IPS-15b (cell line): ENCODE measurements around the gene CDC45.

ENCODE experiments used
- H3K27me3 ChIP-seq: one replicate; pipeline ENCODE4 v1.6.1; 2013; ENCODE audit warnings: low read length; ENCODE audit not compliant: control insufficient read depth, insufficient read depth
- H3K36me3 ChIP-seq: one replicate; pipeline ENCODE4 v1.6.1; 2013; ENCODE audit warnings: low read length; ENCODE audit not compliant: control insufficient read depth, insufficient read depth
- H3K4me1 ChIP-seq: one replicate; pipeline ENCODE4 v1.6.1; 2013; ENCODE audit warnings: mild to moderate bottlenecking, low read length; ENCODE audit not compliant: control insufficient read depth, insufficient read depth
- H3K4me3 ChIP-seq: one replicate; pipeline ENCODE4 v1.5.1; 2013; ENCODE audit warnings: low read depth, low read length
- H3K9ac ChIP-seq: one replicate; pipeline ENCODE4 v1.6.1; 2013; ENCODE audit warnings: low read depth, mild to moderate bottlenecking, low read length
- H3K9me3 ChIP-seq: one replicate; pipeline ENCODE4 v1.6.1; 2013; ENCODE audit warnings: mild to moderate bottlenecking, low read length; ENCODE audit not compliant: control insufficient read depth, insufficient read depth

CDC45 gene

DNA sequence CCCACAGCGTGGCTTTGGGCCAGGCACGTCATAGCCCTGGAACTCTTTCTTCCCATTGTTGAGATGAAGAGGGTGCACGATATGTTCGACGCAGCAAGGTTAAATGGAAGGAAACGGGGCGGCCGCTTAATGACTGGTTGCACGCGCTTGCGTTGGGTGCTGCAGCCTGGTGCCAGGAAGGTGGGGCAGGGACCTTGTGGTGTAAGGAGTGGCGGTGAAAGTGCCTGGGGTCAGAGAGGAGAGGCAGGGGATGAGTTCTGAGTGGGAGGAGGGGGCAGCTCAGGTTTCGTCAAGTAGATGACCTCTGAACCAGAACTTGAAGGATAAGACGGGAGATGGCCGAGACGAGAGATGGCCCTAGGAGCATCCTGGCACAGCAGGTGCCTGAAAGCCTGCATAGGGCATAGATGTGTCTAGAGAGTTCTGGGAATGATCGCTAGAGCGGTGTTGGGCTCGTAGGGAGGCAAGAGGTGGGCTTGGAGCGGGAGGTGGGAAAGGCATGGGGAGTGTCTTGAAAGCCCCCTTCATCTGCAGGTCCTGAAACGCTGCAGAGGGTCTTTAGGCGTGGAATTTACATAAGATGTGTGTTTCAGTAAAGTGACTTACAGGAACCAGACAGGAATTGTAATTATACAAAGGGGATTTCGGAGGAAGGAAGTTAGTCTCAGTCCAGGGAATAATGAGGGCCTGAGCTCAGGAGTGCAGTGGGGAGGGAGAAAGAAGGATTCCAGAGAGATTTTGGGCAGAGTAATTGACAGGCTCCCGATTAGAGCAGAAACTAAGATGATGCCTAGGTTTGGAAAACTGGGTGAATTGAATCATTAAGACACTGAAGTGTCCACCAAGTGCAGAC is 87.7 kb downstream of the CDC45 start:
- no peak overlapping the region for H3K9ac ChIP-seq
- no peaks in the 10 kb centered on the region for H3K4me1 ChIP-seq
- H3K4me3 ChIP-seq = no peak overlapping the region
- no peaks in the 10 kb centered on the region for H3K27me3 ChIP-seq
- H3K9me3 ChIP-seq = no peaks in the 10 kb centered on the region
- no peaks in the 10 kb centered on the region for H3K36me3 ChIP-seq

GRCh38 chr22:19568337-19569275 is 88.9 kb downstream of the CDC45 start:
- H3K4me1 ChIP-seq = no peaks in the 10 kb centered on the region
- H3K36me3 ChIP-seq = no peaks in the 10 kb centered on the region
- H3K9ac ChIP-seq = no peak overlapping the region

GRCh38 chr22:19569276-19569640 is 89.5 kb downstream of the CDC45 start:
- Histone ChIP-seq H3K4me3 (no peak overlapping the region), H3K27me3 (no peaks in the 10 kb centered on the region), H3K9me3 (no peaks in the 10 kb centered on the region), H3K36me3 (no peaks in the 10 kb centered on the region), H3K4me1 (no peaks in the 10 kb centered on the region), H3K9ac (no peak overlapping the region)

More at GRCh38 chr22:19568337-19569275, 88.9 kb downstream of the CDC45 start:
- H3K9me3 ChIP-seq = no peaks in the 10 kb centered on the region
- H3K27me3 ChIP-seq = no peaks in the 10 kb centered on the region
- H3K4me3 ChIP-seq = no peak overlapping the region

DNA sequence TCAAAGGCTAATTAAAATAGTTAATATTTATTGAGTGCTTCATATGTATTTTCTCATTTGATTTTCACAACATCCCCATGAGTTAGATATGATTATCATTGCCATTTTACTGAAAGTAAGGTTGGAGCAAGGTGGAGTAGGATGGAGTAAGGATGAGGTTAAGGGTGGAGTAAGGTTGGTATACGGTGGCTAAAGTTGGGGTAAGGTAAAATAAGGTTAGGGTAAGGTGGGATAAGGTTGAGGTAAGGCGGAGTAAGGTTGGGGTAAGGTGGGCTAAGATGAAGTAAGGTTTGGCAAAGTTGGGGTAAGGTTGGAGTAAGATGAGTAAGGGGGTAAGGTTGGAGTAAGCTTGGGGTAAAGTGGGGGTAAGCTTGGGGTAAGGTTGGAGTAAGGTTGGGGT is 90.3 kb downstream of the CDC45 start:
- Histone ChIP-seq H3K9ac (no peak overlapping the region), H3K4me1 (no peaks in the 10 kb centered on the region), H3K36me3 (no peaks in the 10 kb centered on the region), H3K9me3 (no peaks in the 10 kb centered on the region), H3K4me3 (no peak overlapping the region), H3K27me3 (no peaks in the 10 kb centered on the region)
